Mucosa of descending colon (tissue), 3 donors: ENCODE results near the gene PEX13. TPM values are rescaled to one million over a fixed set of nuclear protein-coding genes. Genes with fewer than 3 reads are reported as not detected.

Experiments
- ATAC-seq: fragments of 200-7000 bp; cut with Tn5 transposase; one replicate; pipeline ENCODE4 v1.9.1; 2020; ENCODE audit warnings: mild to moderate bottlenecking, moderate library complexity
- DNase-seq, 3 donors: peaks; one replicate each; pipeline ENCODE4 v3.0.0-alpha.2; 2020
- H3K36me3 ChIP-seq: fragments of 200-600 bp; one replicate; pipeline ENCODE4 v1.8.0; 2021; ENCODE audit warnings: low read depth, mild to moderate bottlenecking
- H3K4me1 ChIP-seq: fragments of 200-600 bp; one replicate; pipeline ENCODE4 v1.8.0; 2021; ENCODE audit warnings: low read depth, mild to moderate bottlenecking
- H3K4me3 ChIP-seq: fragments of 200-600 bp; one replicate; pipeline ENCODE4 v1.8.0; 2021; ENCODE audit warnings: mild to moderate bottlenecking
- H3K9me3 ChIP-seq: fragments of 200-600 bp; one replicate; pipeline ENCODE4 v1.8.0; 2021; ENCODE audit warnings: mild to moderate bottlenecking
- CTCF ChIP-seq: fragments of 200-600 bp; IDR thresholded peaks from one replicate; pipeline ENCODE4 v1.8.0; 2022; ENCODE audit warnings: antibody characterized with exemption, mild to moderate bottlenecking
- intact Hi-C, 2 donors: fragments of 100-400 bp; cut with DNase I in 1 of 2; cut with micrococcal nuclease in 1 of 2; formaldehyde crosslinking; loops; one replicate each; pipeline versions ENCODE4 v1.11.0 to v1.11.1; 2022; cut with DNase I, micrococcal nuclease
- total RNA-seq, 3 donors: library from RNA; stranded (reverse); fragmentation: NEBNext Ultra II Directional in 2 of 3; extraction: Animal tissue kit (Norgen Biotek cat#: 25700) in 2 of 3; gene quantifications; one replicate each; pipeline versions ENCODE4 v1.2.1 to v1.2.4, GENCODE V29; 2021 to 2023
- donor health status: DM: no; HTN: no; CAD: no; lungs with moderate emphysema.
- donor health status: DM: no; HTN: no; CAD: no.
- donor health status: DM: no; HTN: yes; CAD: no.

Gene PEX13
- total RNA-seq, 3 donors from 2014 or later, result 24.9 to 34.9 (median 28.9) TPM

DNA sequence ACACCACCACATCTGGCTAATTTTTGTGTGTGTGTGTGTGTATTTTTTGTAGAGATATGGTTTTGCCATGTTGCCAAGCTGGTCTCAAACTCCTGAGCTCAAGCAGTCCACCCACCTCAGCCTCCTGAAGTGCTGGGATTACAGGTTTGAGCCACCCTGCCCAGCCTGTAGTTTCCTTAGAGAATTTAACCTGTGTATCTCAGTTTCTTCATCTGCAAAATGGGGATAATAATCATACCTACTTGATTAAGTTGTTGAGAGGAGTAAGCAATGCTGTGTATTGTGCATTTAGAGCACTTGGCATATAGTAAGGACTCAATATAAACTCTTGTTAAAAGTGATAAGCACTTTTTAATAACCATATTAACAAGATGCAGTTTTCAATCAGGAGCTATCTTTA is 41.9 kb downstream of the PEX13 start:
- no peak for DNase-seq
- intact Hi-C loops, result no loop called here
- no peak for TF ChIP-seq CTCF
- H3K9me3 ChIP-seq, result no peaks in the 10 kb centered on the region
- ATAC-seq, result no peak
- H3K36me3 ChIP-seq, result no peaks in the 10 kb centered on the region
- H3K4me1 ChIP-seq, result no peaks in the 10 kb centered on the region
- no peak overlapping the region for H3K4me3 ChIP-seq

- peak; percentile 92 to 93 (median 92) for DNase-seq
- intact Hi-C loops, result no loop called here
- ATAC-seq, result peak; percentile 99
Measured at GRCh38 chr2:61065714-61066709, 48.5 kb downstream of the PEX13 start, which contains the start of gene SANBR. SANBR (plus strand) TSS chr2:61065871; CDS start chr2:61070351, 4,480 bp downstream.

DNA sequence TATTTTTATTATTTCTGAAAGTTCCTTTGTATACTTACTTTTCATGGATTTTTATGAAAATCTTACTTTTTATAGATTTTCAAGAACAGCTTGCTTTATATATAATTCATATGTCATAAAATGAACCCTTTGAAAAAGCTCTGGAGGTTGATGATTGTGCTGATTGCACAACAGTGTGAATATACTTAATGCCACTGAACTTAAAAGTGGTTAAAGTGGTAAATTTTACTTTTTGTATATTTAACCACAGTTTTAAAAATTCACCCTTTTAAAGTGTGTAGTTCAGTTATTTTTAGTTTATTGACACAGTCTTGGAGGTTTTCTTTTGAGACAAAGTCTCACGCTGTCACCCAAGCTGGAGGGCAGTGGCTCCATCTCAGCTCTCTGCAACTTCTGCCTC is 56.6 kb downstream of the PEX13 start:
- ATAC-seq, result no peak
- intact Hi-C loops, result no loop called here
- no peaks in the 10 kb centered on the region for H3K9me3 ChIP-seq
- TF ChIP-seq CTCF, result no peak
- no peaks in the 10 kb centered on the region for H3K4me1 ChIP-seq
- no peak overlapping the region for H3K4me3 ChIP-seq
- no peaks in the 10 kb centered on the region for H3K36me3 ChIP-seq
- DNase-seq, result no peak

More at GRCh38 chr2:61065714-61066709, 48.5 kb downstream of the PEX13 start, which contains the start of gene SANBR:
- H3K4me3 ChIP-seq, result peak within 1 kb of the TSS; percentile 85
- H3K4me1 ChIP-seq, result peaks cover 5% of the 10 kb centered on the region
- H3K9me3 ChIP-seq, result no peaks in the 10 kb centered on the region
- H3K36me3 ChIP-seq, result no peaks in the 10 kb centered on the region
- TF ChIP-seq CTCF, result no peak

DNA sequence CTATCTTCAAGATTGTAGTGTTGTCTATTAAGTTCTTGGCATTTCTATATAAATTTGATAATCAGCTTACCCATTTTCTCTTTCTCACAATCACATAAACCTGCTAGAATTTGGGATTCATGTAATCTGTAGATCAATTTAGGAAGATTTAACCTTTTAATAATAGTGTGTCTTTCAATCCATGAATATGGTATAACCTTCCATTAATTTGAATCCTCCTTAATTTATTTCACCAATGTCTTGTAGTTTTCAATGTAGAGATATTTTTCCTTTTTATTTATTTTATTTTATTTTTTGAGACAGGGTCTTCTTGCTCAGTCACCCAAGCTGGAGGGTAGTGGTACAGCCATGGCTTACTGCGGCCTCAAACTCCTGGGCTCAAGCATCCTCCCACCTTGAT is 68.4 kb downstream of the PEX13 start:
- ATAC-seq, result no peak
- TF ChIP-seq CTCF, result no peak

DNA sequence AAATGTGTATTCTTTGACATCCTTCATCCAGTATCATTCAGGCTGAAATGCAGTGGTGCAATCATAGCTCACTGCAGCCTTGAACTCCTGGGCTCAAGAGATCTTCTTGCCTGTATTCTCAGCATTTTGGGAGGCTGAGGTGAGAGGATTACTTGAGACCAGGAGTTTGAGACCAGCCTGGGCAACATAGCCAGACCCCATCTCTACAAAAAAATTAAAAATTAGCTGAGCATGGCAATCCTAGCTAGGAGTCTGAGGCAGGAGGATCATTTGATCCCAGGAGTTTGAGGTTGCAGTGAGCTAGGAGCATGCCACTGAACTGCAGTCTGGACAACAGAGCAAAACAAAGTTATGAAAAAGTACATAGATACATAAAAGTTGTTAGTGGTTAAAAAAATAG is 72.3 kb downstream of the PEX13 start:
- Histone ChIP-seq H3K4me3 (no peak overlapping the region), H3K9me3 (no peaks in the 10 kb centered on the region), H3K36me3 (no peaks in the 10 kb centered on the region), H3K4me1 (no peaks in the 10 kb centered on the region)
- no peak for ATAC-seq
- DNase-seq, result no peak
- no peak for TF ChIP-seq CTCF
- intact Hi-C loops, result no loop called here

More for the DNA sequence above, 68.4 kb downstream of the PEX13 start:
- DNase-seq, result no peak
- intact Hi-C loops, result no loop called here
- Histone ChIP-seq H3K4me3 (no peak overlapping the region), H3K4me1 (no peaks in the 10 kb centered on the region), H3K9me3 (no peaks in the 10 kb centered on the region), H3K36me3 (no peaks in the 10 kb centered on the region)
